ENCODE data around the gene INPP4B.

The INPP4B gene

DNA sequence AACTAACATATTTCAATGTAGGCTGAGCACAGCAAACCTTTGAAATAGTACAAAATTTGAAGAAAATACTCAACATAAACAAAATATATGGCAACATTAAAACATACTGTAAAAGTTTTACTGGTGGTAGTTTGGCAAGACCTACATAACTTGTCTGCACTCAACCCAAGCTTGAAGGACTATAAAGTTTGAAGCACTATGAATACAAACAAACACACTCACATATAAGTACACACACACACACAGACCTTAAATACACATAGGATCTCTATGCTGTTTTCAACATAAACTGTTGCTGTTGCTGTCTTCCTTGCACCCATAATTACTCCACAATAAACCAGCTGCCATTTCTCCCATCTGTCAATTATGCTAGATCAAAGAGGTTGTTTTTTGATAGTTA is 620.1 kb downstream of the INPP4B start:
- Histone ChIP-seq H3K27me3 (ENCODE audit: control insufficient read depth, insufficient read depth, low read length) (no peaks in the 10 kb centered on the region), H3K4me3 (ENCODE audit: low read length) (no peak overlapping the region), H3K4me1 (ENCODE audit: control insufficient read depth, low read depth, low read length) (no peaks in the 10 kb centered on the region), H3K9ac (ENCODE audit: low read length) (no peak overlapping the region), H3K36me3 (ENCODE audit: control insufficient read depth, low read depth, low read length) (no peaks in the 10 kb centered on the region), H3K27ac (ENCODE audit: low read length) (no peak overlapping the region), H3K9me3 (ENCODE audit: control insufficient read depth, low read depth, low read length) (no peaks in the 10 kb centered on the region)

DNA sequence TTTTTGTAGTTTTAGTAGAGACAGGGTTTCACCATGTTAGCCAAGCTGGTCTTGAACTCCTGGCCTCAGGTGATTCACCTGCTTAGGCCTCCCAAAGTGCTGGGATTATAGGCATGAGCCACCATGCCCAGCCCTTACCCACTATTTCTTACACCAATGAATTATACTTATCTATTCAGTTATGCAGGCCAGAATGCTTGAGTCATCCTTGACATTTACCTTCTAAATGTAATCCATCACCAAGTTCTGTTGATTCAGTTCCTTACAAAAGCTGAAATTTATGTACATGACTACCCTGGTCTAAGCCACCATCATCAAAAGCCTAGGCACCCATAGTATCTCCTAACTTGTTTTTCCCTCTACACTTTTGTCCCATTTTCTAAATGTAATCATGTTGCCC is 624.0 kb downstream of the INPP4B start:
- Histone ChIP-seq H3K4me3 (ENCODE audit: low read length) (no peak overlapping the region), H3K9ac (ENCODE audit: low read length) (no peak overlapping the region), H3K4me1 (ENCODE audit: control insufficient read depth, low read depth, low read length) (no peaks in the 10 kb centered on the region), H3K9me3 (ENCODE audit: control insufficient read depth, low read depth, low read length) (no peaks in the 10 kb centered on the region), H3K27me3 (ENCODE audit: control insufficient read depth, insufficient read depth, low read length) (no peaks in the 10 kb centered on the region), H3K36me3 (ENCODE audit: control insufficient read depth, low read depth, low read length) (no peaks in the 10 kb centered on the region), H3K27ac (ENCODE audit: low read length) (no peak overlapping the region)

DNA sequence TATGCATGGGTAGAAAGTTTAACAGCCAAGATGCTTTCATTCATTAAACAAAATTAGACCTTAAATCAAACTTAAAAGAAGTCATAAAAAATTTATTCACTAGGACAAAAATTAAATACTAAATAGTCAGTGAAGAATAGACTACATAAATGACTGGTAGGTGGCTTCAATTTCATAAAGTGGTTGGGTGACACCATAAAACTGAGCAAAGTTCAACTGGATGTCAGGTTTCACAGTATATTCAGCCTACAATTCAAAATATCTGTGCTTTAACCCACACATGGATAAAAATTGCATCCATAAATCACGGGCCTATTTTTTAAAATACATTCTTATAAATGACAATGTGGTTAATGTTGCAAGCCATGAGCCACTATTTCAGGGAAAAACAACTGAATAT is 627.4 kb downstream of the INPP4B start:
- H3K27me3 ChIP-seq (ENCODE audit: control insufficient read depth, insufficient read depth, low read length) = no peaks in the 10 kb centered on the region
- H3K36me3 ChIP-seq (ENCODE audit: control insufficient read depth, low read depth, low read length) = no peaks in the 10 kb centered on the region
- no peak overlapping the region for H3K27ac ChIP-seq (ENCODE audit: low read length)
- H3K4me1 ChIP-seq (ENCODE audit: control insufficient read depth, low read depth, low read length) = no peaks in the 10 kb centered on the region
- H3K9me3 ChIP-seq (ENCODE audit: control insufficient read depth, low read depth, low read length) = no peaks in the 10 kb centered on the region
- no peak overlapping the region for H3K4me3 ChIP-seq (ENCODE audit: low read length)
- no peak overlapping the region for H3K9ac ChIP-seq (ENCODE audit: low read length)

DNA sequence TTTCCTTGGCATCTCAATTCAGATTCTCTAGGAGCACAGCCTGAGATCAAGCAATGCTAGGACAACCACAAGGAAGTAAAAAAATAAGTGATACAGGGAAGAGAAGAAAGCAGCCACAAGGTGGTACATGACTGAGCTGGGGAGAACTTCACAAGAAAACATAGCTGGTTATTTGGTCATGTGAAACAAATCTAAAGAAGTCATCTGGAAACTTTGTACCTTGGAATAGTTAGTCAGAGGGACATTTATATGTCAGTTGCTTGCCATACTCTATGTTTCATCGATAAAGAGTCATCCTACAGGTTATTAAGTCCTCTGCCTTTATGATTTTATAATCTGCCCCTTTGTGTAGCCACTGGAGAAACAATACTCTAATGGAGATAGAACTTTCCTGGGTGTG is 634.7 kb downstream of the INPP4B start:
- Histone ChIP-seq H3K36me3 (ENCODE audit: control insufficient read depth, low read depth, low read length) (no peaks in the 10 kb centered on the region), H3K9ac (ENCODE audit: low read length) (no peak overlapping the region), H3K27ac (ENCODE audit: low read length) (no peak overlapping the region), H3K4me1 (ENCODE audit: control insufficient read depth, low read depth, low read length) (no peaks in the 10 kb centered on the region), H3K9me3 (ENCODE audit: control insufficient read depth, low read depth, low read length) (no peaks in the 10 kb centered on the region), H3K27me3 (ENCODE audit: control insufficient read depth, insufficient read depth, low read length) (no peaks in the 10 kb centered on the region), H3K4me3 (ENCODE audit: low read length) (no peak overlapping the region)

DNA sequence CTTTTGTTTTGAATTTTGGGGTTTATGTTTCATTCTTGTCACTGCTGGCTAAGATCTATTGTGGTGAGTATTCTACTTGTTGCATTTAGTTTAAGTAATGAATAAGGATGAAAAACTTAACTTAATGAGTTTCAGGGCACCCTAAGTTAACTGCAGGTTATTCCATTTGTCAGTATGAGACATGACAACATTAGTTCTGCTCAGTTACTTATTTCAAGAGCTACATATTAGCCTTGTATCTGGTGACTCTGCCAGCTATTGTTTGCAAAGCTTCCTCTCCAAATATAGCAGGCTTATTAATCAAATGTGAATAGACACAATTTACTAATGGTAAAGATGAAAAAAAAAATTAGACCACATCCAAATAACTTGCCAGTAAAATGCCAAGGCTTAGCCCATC is 642.6 kb downstream of the INPP4B start:
- Histone ChIP-seq H3K9me3 (ENCODE audit: control insufficient read depth, low read depth, low read length) (no peaks in the 10 kb centered on the region), H3K4me3 (ENCODE audit: low read length) (no peak overlapping the region), H3K9ac (ENCODE audit: low read length) (no peak overlapping the region)

DNA sequence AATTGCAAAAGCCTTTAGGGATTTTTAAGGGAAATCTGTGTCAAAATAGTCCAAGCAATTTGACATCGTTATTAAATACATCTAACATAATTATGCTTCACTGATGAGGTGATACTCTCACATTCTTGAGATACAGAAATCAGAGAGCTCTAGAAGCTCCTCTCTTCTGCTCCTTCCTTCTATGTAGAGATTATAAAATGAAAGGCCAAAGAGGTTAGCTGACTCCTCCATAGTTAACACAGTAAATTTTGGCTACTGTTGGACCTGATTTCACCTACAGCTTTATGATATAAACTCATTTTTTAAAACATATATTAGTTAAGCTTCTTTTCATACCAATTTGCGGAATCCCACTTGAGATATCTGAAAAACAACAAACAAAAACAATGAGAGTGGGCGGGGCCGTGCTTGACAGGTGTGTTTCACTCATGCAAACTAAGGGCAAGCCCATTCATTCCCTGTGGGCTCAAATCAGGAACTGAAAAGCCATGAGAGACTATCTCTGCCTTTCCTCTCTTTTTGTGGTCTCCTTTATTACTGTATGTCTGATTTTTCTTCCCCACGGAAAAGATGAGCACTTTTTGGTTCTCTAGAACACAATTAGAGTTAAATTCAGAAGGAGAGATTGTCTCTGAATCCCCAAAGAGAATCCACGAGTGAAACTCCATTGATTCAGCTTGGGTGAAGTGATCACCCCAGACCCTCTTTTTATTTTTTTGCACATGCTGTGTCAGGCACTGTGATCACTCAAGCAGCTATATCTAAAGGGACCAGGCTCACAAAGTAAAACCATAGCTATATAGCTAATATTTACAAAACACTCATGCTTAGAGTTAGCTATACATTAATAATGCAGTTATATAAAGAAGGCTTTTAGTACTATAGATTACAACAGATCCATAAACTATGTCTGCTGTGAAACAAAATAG is 643.4 kb downstream of the INPP4B start:
- H3K4me1 ChIP-seq (ENCODE audit: control insufficient read depth, low read depth, low read length) = peaks cover 4% of the 10 kb centered on the region
- H3K9ac ChIP-seq (ENCODE audit: low read length) = no peak overlapping the region
- H3K27ac ChIP-seq (ENCODE audit: low read length) = no peak overlapping the region
- H3K36me3 ChIP-seq (ENCODE audit: control insufficient read depth, low read depth, low read length) = no peaks in the 10 kb centered on the region
- no peaks in the 10 kb centered on the region for H3K9me3 ChIP-seq (ENCODE audit: control insufficient read depth, low read depth, low read length)
- H3K4me3 ChIP-seq (ENCODE audit: low read length) = no peak overlapping the region
- H3K27me3 ChIP-seq (ENCODE audit: control insufficient read depth, insufficient read depth, low read length) = no peaks in the 10 kb centered on the region

More for the DNA sequence above, 642.6 kb downstream of the INPP4B start:
- H3K27me3 ChIP-seq (ENCODE audit: control insufficient read depth, insufficient read depth, low read length) = no peaks in the 10 kb centered on the region
- no peaks in the 10 kb centered on the region for H3K36me3 ChIP-seq (ENCODE audit: control insufficient read depth, low read depth, low read length)
- H3K4me1 ChIP-seq (ENCODE audit: control insufficient read depth, low read depth, low read length) = peaks cover 4% of the 10 kb centered on the region
- no peak overlapping the region for H3K27ac ChIP-seq (ENCODE audit: low read length)

DNA sequence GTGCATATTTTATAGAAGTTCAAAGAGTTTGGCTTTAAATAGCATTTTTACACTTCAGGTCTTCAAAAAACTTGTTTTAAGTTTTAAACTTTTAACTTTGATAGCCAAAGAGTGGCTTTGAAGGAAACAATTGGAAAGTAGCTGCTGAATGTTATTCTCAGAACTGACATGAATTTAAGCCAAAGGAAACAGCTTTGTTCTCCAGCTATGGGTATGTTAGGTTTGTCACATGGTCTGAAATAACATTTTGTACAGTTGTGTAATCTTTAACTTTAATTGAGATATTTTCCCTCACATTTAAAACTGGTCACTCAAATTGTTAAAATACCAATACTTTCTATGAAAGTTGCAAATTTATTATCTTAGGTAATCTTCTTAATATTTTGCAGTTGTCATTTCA is 645.1 kb downstream of the INPP4B start:
- Histone ChIP-seq H3K9ac (ENCODE audit: low read length) (no peak overlapping the region), H3K27me3 (ENCODE audit: control insufficient read depth, insufficient read depth, low read length) (no peaks in the 10 kb centered on the region), H3K4me1 (ENCODE audit: control insufficient read depth, low read depth, low read length) (peaks cover 4% of the 10 kb centered on the region), H3K9me3 (ENCODE audit: control insufficient read depth, low read depth, low read length) (no peaks in the 10 kb centered on the region), H3K4me3 (ENCODE audit: low read length) (no peak overlapping the region), H3K36me3 (ENCODE audit: control insufficient read depth, low read depth, low read length) (no peaks in the 10 kb centered on the region), H3K27ac (ENCODE audit: low read length) (no peak overlapping the region)

DNA sequence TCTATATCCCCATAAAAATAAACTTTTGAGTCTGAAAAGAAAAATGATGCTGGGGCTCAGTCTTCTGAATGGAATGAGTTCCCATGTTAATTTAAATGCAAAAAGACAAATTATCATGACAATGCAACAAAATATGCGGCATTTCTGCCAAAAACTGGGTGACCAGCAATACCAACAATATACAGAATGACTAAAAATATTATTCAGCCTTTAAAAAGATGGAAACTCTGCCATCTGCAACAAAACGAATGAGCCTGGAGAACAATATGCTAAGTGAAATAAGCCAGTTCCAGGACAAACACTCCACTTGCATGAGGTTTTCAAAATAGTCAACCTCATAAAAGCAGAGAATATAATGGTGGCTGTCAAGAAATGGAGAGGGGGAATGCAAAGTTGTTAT is 651.2 kb downstream of the INPP4B start:
- Histone ChIP-seq H3K27ac (ENCODE audit: low read length) (no peak overlapping the region), H3K9me3 (ENCODE audit: control insufficient read depth, low read depth, low read length) (no peaks in the 10 kb centered on the region), H3K27me3 (ENCODE audit: control insufficient read depth, insufficient read depth, low read length) (no peaks in the 10 kb centered on the region), H3K9ac (ENCODE audit: low read length) (no peak overlapping the region), H3K4me1 (ENCODE audit: control insufficient read depth, low read depth, low read length) (peaks cover 10% of the 10 kb centered on the region), H3K4me3 (ENCODE audit: low read length) (no peak overlapping the region), H3K36me3 (ENCODE audit: control insufficient read depth, low read depth, low read length) (no peaks in the 10 kb centered on the region)

DNA sequence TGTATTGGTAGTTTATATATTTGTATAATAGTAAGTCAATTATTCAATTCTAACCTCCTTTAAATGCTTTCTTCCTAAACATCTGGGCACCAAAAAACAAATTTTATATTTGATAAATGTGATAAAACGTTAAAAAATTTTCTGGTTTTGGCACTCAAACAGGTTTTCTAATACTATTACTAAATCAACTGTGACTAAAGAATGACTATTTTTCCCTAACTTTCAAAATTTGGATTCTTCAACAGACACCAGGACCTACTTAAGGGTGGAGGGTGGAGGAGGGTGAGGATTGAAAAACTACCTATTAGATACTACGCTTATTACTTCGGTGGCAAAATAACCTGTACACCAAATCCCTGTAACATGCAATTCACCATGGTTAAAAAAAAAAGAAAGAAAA is 654.2 kb downstream of the INPP4B start:
- H3K4me1 ChIP-seq (ENCODE audit: control insufficient read depth, low read depth, low read length) = peaks cover 10% of the 10 kb centered on the region
- H3K4me3 ChIP-seq (ENCODE audit: low read length) = no peak overlapping the region
- no peak overlapping the region for H3K27ac ChIP-seq (ENCODE audit: low read length)
- no peaks in the 10 kb centered on the region for H3K27me3 ChIP-seq (ENCODE audit: control insufficient read depth, insufficient read depth, low read length)
- H3K36me3 ChIP-seq (ENCODE audit: control insufficient read depth, low read depth, low read length) = no peaks in the 10 kb centered on the region
- H3K9me3 ChIP-seq (ENCODE audit: control insufficient read depth, low read depth, low read length) = no peaks in the 10 kb centered on the region
- no peak overlapping the region for H3K9ac ChIP-seq (ENCODE audit: low read length)

DNA sequence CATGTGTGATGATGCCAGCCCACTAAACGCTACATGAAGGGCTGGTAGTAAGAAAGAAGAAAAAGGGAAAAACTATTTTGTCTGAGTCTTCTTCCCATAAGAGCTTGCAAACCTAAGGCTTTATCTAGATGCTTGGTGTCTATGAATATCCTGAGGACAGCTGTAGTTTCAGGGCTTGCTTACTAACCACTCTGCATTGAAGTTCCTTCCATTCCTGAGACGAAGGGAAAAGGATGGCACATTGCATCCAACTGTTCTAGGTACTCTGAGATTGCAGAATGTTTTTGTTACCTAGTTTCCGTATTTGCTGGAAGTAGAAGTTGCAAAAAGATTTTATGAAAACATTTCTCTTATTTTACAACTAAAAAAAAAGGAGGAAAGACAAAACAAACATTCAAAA is 665.1 kb downstream of the INPP4B start:
- Histone ChIP-seq H3K9ac (ENCODE audit: low read length) (no peak overlapping the region), H3K4me1 (ENCODE audit: control insufficient read depth, low read depth, low read length) (no peaks in the 10 kb centered on the region), H3K27ac (ENCODE audit: low read length) (no peak overlapping the region), H3K9me3 (ENCODE audit: control insufficient read depth, low read depth, low read length) (no peaks in the 10 kb centered on the region), H3K27me3 (ENCODE audit: control insufficient read depth, insufficient read depth, low read length) (no peaks in the 10 kb centered on the region), H3K4me3 (ENCODE audit: low read length) (no peak overlapping the region), H3K36me3 (ENCODE audit: control insufficient read depth, low read depth, low read length) (no peaks in the 10 kb centered on the region)

DNA sequence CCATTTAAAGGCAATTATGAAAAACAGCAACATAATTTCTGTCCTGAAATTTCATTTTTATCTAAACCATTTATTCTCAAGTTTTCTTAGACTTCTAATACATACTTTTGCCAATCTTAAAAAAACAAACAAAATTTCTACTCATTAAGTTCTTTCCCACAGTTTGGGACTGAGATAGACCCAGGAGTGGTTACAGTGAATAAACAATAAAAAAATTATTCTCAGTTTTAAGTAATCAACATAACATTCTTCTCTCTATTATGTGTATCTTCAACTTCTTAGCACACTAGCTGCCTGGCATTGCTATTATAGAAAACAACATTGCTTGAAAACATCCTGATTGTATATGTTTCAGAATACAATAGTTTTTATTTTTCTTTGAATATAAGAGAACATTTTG is 676.9 kb downstream of the INPP4B start:
- Histone ChIP-seq H3K9ac (ENCODE audit: low read length) (no peak overlapping the region), H3K4me1 (ENCODE audit: control insufficient read depth, low read depth, low read length) (no peaks in the 10 kb centered on the region), H3K36me3 (ENCODE audit: control insufficient read depth, low read depth, low read length) (no peaks in the 10 kb centered on the region), H3K9me3 (ENCODE audit: control insufficient read depth, low read depth, low read length) (no peaks in the 10 kb centered on the region), H3K27ac (ENCODE audit: low read length) (no peak overlapping the region), H3K4me3 (ENCODE audit: low read length) (no peak overlapping the region), H3K27me3 (ENCODE audit: control insufficient read depth, insufficient read depth, low read length) (no peaks in the 10 kb centered on the region)

DNA sequence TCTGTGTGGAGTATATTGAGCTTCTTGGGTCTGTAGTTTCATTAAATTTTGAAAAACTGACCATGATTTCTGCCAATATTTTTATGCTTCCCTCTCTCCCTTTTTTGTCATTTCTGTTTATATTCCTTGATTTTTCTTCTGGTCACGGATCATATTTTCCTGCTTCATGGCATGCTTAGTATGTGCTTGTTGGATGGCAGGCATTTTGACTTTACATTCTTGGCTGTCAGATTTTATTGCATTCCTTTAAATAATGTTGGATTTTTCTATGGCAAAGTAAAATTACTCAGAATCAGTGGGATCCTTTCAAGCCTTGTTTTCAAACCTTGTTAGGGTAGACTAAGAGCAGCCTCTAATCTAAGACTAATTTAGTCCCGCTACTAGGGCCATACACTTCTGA is 677.9 kb downstream of the INPP4B start:
- H3K27me3 ChIP-seq (ENCODE audit: control insufficient read depth, insufficient read depth, low read length) = no peaks in the 10 kb centered on the region
- H3K4me3 ChIP-seq (ENCODE audit: low read length) = no peak overlapping the region
- no peaks in the 10 kb centered on the region for H3K36me3 ChIP-seq (ENCODE audit: control insufficient read depth, low read depth, low read length)

More for the DNA sequence above, 677.9 kb downstream of the INPP4B start:
- H3K9ac ChIP-seq (ENCODE audit: low read length) = no peak overlapping the region
- no peak overlapping the region for H3K27ac ChIP-seq (ENCODE audit: low read length)
- H3K9me3 ChIP-seq (ENCODE audit: control insufficient read depth, low read depth, low read length) = no peaks in the 10 kb centered on the region
- H3K4me1 ChIP-seq (ENCODE audit: control insufficient read depth, low read depth, low read length) = no peaks in the 10 kb centered on the region

Measured in iPS-18a (cell line).